ENCODE data around the gene HEXA.
"Not testable (repeated sequence)": the region's sequence is repeated elsewhere in the genome, so short reads cannot be mapped to it uniquely, and the experiment has no call there.

The HEXA gene

DNA sequence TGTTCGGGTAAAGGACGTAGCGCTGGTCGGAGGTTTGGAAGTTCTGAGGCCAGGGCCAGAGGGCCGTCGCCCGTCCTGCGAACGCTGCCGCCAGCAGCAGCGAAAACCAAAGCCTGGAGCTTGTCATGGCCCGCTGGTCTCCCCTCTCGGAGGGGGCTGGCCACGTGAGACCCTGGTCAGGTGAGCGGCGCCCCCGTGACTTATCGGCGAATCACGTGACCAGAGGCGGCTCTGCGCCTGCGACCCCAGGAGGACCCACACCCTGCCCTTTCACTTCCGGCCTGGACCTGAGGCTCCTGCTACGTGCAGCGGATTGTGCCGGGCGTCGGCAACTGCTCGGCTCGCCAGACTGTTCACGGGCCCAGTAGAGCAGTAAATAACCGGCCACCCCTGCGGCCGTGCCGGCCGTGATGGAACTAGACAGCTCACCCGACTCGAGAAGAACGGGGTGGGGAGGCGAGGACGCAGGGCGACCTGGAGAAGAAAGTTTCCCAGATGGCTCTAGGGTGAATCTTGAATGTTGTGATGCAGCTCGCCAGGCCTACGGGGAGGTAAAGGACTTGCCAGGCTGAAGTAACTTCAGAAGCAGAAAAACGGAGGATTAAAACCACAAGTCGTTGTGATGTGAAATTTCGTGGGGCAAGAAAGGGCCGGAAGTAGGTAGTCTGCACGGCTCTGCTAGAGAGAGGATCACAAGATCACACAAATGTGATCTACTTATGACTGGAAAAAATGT lies at the start of gene HEXA:
HEXA (minus strand) TSS at position 169 of the 736 bp plus-strand sequence; CDS start at position 127, 42 bp downstream.
- DNase-seq (ENCODE audit: low read depth in 2 of 2): peak; percentile 91 to 94

DNA sequence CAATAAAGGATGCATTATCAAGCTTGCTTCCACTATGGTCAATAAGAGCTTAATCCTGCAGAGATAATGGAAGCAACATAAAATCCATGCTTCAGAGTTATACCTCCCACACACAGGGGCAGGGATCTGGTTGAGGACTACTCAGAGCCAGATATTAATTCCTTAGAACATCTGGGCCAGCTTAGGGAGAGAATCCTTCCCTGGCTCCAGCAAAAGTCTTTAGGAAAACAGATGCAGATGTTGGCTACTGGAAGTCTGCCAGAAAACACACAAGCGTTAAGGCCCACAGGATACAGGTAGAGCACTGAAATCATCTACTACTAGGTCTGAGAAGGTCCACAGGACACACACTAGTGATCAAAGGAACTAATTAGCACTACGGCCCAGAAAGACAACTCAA lies 47.4 kb upstream of the HEXA start:
- DNase-seq (ENCODE audit: low read depth in 2 of 2): no peak

GRCh38 chr15:72421484-72421883 lies 45.7 kb upstream of the HEXA start:
- no peak for DNase-seq (ENCODE audit: low read depth in 2 of 2)

DNA sequence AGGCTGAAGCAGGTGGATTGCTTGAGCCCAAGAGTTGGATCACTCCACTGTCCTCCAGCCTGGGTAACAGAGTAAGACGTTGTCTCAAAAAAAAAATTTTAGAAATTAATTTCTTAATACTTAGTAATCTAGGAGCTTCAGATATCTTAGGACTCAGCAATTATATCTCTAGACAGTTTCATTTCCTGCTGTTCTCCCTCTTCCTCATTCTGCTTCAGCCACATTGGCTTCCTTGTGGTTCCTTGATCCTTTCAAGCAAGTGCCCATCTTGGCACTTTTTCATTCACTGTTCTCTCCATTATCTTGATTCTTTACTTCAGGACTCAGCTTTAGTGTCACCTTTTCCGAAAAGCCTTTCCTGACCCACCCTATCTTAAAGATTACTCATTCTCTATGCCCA lies 44.8 kb upstream of the HEXA start:
- no peak for DNase-seq (ENCODE audit: low read depth in 2 of 2)

- not testable (repeated sequence) for DNase-seq (ENCODE audit: low read depth in 2 of 2)
Observed at GRCh38 chr15:72419768-72420167, 44.0 kb upstream of the HEXA start.

- no peak for DNase-seq (ENCODE audit: low read depth in 2 of 2)
Observed at GRCh38 chr15:72415304-72415703, 39.5 kb upstream of the HEXA start.

DNA sequence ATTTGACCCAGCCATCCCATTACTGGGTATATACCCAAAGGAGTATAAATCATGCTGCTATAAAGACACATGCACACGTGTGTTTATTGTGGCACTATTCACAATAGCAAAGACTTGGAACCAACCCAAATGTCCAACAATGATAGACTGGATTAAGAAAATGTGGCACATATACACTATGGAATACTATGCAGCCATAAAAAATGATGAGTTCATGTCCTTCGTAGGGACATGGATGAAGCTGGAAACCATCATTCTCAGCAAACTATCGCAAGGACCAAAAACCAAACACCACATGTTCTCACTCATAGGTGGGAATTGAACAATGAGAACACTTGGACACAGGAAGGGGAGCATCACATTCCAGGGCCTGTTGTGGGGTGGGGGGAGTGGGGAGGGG lies 37.5 kb upstream of the HEXA start:
- DNase-seq (ENCODE audit: low read depth in 2 of 2): not testable (repeated sequence)

- DNase-seq (ENCODE audit: low read depth in 2 of 2): no peak
Observed at GRCh38 chr15:72411544-72411943, 35.7 kb upstream of the HEXA start.

DNA sequence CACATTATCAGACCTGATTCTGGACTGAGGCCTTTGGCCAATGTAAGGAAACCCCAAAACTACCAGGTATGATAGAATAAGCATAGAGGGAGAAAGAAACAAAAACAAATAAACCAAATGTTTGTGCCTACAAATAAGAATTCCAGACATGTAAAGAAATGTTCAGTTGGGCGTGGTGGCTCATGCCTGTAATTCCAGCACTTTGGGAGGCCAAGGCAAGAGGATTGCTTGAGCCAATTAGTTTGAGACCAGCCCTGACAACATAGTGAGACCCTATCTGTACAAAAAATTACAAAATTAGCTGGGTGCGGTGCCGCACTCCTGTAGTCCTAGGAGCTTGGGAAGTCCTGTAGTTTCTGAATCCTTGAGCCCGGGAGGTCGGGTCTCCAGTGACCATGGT lies 35.3 kb upstream of the HEXA start:
- DNase-seq (ENCODE audit: low read depth in 2 of 2): no peak

DNA sequence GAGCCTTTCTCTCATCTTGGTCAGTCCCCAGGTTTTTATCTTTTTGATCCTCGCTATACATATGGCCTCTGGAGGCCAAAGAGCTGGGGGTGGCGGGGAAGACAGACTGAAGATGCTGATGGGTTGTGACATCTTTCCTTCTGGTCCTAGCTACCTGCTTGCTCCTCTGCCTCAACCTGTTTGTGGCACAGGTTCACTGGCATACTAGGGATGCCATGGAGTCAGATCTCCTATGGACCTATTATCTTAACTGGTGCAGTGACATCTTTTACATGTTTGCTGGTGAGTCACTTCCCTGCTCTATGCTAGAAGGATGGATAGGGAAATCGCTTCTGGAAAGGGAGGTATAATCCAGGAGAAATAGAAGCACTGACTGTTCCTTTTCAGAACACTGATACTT lies 31.1 kb upstream of the HEXA start:
- no peak for DNase-seq (ENCODE audit: low read depth in 2 of 2)

DNA sequence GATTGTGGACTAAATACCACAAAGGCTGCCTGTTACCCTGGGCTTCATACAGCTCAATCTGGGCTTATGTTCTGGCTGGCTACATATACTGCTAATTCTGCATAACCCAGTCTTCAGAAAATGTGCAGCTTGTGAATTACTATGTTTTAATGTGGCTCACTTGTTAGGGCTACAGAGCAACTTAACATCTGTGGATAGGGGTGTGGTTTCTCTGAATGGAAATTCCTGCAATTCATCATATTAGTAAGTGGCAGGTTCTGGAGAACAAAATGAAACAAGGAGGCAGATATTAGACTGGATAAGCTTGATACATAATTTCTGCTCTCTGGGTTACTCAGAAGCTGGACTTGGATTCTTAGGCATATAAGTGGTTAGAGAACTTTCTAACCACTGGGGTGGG lies 29.0 kb upstream of the HEXA start:
- no peak for DNase-seq (ENCODE audit: low read depth in 2 of 2)

GRCh38 chr15:72404356-72404755 lies 28.5 kb upstream of the HEXA start:
- no peak for DNase-seq (ENCODE audit: low read depth in 2 of 2)

- DNase-seq (ENCODE audit: low read depth in 2 of 2): no peak
Observed at GRCh38 chr15:72402726-72403125, 26.9 kb upstream of the HEXA start.

GRCh38 chr15:72398648-72399047 lies 22.8 kb upstream of the HEXA start:
- no peak for DNase-seq (ENCODE audit: low read depth in 2 of 2)

DNA sequence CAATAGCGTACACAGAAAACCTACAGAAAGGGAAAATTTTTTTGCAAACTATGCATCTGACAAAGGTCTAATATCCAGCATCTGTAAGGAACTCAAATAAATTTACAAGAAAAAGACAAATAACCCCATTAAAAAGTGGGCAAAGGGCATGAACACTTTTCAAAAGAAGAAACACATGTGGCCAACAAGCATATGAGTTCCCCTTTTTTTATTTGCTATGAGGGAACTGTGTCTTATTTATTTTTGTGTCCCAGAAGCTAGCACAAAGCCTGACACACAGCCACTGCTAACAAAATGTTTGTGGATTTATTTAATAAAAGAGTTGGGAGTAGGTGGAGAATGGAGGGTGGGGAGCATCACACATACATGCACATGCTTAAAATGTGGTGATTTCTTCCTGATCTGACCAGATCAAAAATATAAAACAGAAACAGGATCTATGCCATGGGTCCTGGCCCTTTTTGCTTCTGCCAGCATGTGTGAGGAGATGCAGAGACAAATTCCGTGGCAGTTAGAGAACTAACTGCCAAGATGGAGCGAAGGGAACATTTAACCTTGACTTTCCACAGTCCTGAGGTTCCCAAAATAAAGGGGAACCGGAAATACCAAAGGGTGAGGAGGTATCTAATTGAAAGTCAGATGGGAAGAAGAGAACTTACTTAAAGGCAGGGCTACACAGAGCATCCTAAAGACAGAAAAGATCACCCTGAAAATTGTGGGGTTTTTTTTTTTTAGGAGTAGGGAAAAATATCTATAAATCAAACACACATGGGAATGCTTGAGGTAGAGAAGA lies 22.2 kb upstream of the HEXA start, which contains the start of gene TMEM202:
TMEM202 (plus strand) TSS at position 510 of the 793 bp plus-strand sequence; CDS start at position 532, 22 bp downstream.
- no peak for DNase-seq (ENCODE audit: low read depth in 2 of 2)

- not testable (repeated sequence) for DNase-seq (ENCODE audit: low read depth in 2 of 2)
Observed at GRCh38 chr15:72396331-72396730, 20.5 kb upstream of the HEXA start.

DNA sequence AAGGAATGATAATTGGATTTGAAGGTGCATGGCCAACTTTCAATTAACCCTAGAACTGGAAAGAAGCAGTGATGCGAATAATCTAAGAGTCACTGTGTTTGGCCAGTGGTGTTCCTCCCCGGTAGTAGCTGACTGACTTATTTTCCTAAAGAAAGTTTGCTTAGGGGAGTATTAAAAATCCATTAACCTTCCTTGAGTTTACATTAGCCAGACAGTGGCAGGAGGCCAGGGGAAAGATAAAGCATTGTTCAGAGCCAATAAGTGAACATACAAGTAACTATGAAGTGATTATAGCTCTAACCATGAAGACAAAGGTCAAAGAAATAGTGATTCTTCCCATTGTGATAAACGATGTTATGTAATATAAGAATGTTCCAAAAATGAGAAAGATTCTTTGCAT lies 13.4 kb upstream of the HEXA start:
- DNase-seq (ENCODE audit: low read depth in 2 of 2): no peak

GRCh38 chr15:72387741-72388140 lies 11.9 kb upstream of the HEXA start:
- DNase-seq (ENCODE audit: low read depth in 2 of 2): no peak

DNA sequence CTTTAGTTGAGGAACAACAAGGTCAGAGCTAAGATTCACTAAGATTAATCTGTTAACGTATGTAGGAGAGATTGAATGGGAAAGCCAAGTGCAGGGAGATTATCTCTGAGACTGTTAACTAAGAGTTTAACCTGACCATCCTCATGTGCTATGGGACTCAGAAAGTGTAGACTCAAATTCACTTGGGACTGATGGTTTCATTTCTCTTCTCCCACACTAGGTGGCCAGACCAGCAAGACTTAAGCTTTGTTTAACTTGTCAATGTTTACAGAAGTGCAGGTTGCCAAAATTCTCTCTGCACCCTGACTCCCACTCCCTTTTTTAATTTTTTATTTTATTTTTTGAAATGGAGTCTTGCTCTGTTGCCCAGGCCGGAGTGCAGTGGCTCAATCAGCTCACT lies 6.3 kb upstream of the HEXA start:
- DNase-seq (ENCODE audit: low read depth in 2 of 2): no peak

DNA sequence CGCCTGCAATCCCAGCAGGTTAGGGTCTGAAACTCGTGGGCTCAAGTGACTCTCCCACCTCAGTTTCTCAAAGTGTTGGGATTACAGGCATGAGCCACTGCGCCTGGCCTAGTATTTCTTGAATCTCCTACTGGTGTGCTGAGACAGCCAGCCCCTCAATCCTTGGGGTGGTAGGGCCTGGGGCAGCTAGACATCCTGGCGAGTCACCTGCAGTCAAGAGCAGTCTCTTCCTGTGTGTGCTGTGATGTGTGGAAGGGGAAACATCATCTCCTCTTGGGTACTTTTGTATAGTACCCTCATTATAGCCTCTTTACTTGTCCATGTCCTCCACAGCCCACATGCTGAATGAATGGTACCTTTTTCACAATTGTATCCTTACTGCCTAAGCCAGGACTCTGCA lies 4.9 kb upstream of the HEXA start:
- DNase-seq (ENCODE audit: low read depth in 2 of 2): no peak

- DNase-seq (ENCODE audit: low read depth in 2 of 2): no peak
Observed at GRCh38 chr15:72379856-72380430, 4.1 kb upstream of the HEXA start.

- not testable (repeated sequence) for DNase-seq (ENCODE audit: low read depth in 2 of 2)
Observed at GRCh38 chr15:72379106-72379505, 3.3 kb upstream of the HEXA start.

DNA sequence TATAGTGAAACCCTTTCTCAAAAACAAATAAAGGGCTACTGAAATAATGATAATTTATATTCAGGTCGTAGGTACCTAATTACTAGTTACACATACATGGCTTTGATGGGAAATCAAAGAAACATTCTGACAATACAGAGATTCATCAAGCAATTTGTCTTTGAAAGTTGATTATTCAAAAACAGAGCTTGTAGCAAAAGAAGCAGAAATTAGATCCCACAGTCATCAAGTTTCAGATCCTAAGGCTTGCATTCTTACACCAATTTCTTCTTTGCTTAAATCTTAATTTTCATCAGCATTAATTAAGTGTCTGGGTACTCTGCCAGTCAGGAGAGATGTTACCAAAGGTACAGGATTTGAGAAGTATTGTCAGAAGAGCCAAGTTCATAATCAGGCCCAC lies 1.5 kb upstream of the HEXA start:
- DNase-seq (ENCODE audit: low read depth in 2 of 2): no peak
